Type B pancreatic cell (in vitro differentiated cells): Measurements from ENCODE around the gene EEF1A1. TPM values are rescaled to one million over a fixed set of nuclear protein-coding genes. Genes with fewer than 3 reads are reported as not detected.

ENCODE experiments used
- DNase-seq: peaks from one replicate; pipeline ENCODE4 v3.0.0; 2021; ENCODE audit warnings: mixed read lengths; ENCODE audit not compliant: unreplicated experiment; ENCODE audit errors: extremely low spot score
- H3K27ac Mint-ChIP-seq: 2 replicates; pipeline ENCODE4 v1.8.0; 2021; ENCODE audit warnings: mild to moderate bottlenecking, mixed read lengths
- H3K27me3 Mint-ChIP-seq: 2 replicates; pipeline ENCODE4 v1.8.0; 2021; ENCODE audit warnings: mixed read lengths
- H3K36me3 Mint-ChIP-seq: 2 replicates; pipeline ENCODE4 v1.8.0; 2021; ENCODE audit warnings: mixed read lengths
- H3K4me1 Mint-ChIP-seq: one replicate; pipeline ENCODE4 v1.8.0; 2021; ENCODE audit warnings: mixed read lengths; ENCODE audit not compliant: unreplicated experiment
- H3K4me3 Mint-ChIP-seq: 2 replicates; pipeline ENCODE4 v1.8.0; 2021; ENCODE audit warnings: mild to moderate bottlenecking, mixed read lengths
- H3K9me3 Mint-ChIP-seq: 2 replicates; pipeline ENCODE4 v1.8.0; 2021; ENCODE audit warnings: mixed read lengths
- CTCF ChIP-seq: fragments of 200-600 bp; sonication (generic); conservative IDR thresholded peaks from 2 replicates; pipeline ENCODE4 v1.5.0; 2021; ENCODE audit warnings: antibody characterized with exemption, mild to moderate bottlenecking
- total RNA-seq: library from RNA; stranded (reverse); gene quantifications from 2 replicates; pipeline ENCODE4 v1.2.1, GENCODE V29; 2021; ENCODE audit warnings: low replicate concordance

EEF1A1 gene
- total RNA-seq, 1 donor from 2014 or later = 13,155 TPM

- no peak for DNase-seq
- no peak overlapping the region for H3K27ac Mint-ChIP-seq
- no peak for TF ChIP-seq CTCF
- no peaks in the 10 kb centered on the region for H3K27me3 Mint-ChIP-seq
- no peak overlapping the region for H3K4me3 Mint-ChIP-seq
- H3K36me3 Mint-ChIP-seq = peaks cover 34% of the 10 kb centered on the region
- no peaks in the 10 kb centered on the region for H3K9me3 Mint-ChIP-seq
- H3K4me1 Mint-ChIP-seq = no peaks in the 10 kb centered on the region
Observed at GRCh38 chr6:73484438-73484837, 36.4 kb downstream of the EEF1A1 start.

GRCh38 chr6:73481969-73482368 is 38.9 kb downstream of the EEF1A1 start:
- Mint-ChIP-seq H3K9me3 (no peaks in the 10 kb centered on the region), H3K4me3 (no peak overlapping the region), H3K36me3 (peaks cover 23% of the 10 kb centered on the region), H3K27me3 (no peaks in the 10 kb centered on the region), H3K27ac (no peak overlapping the region), H3K4me1 (no peaks in the 10 kb centered on the region)
- no peak for TF ChIP-seq CTCF
- no peak for DNase-seq

- Mint-ChIP-seq H3K27me3 (no peaks in the 10 kb centered on the region), H3K9me3 (no peaks in the 10 kb centered on the region), H3K4me3 (no peak overlapping the region), H3K27ac (no peak overlapping the region), H3K4me1 (no peaks in the 10 kb centered on the region), H3K36me3 (peaks cover 26% of the 10 kb centered on the region)
- no peak for TF ChIP-seq CTCF
- no peak for DNase-seq
Observed at GRCh38 chr6:73477407-73477806, 43.4 kb downstream of the EEF1A1 start.

- Mint-ChIP-seq H3K4me1 (no peaks in the 10 kb centered on the region), H3K27me3 (no peaks in the 10 kb centered on the region), H3K36me3 (peaks cover 29% of the 10 kb centered on the region), H3K27ac (no peak overlapping the region), H3K9me3 (no peaks in the 10 kb centered on the region), H3K4me3 (no peak overlapping the region)
- no peak for TF ChIP-seq CTCF
- no peak for DNase-seq
Observed at GRCh38 chr6:73476723-73477122, 44.1 kb downstream of the EEF1A1 start.

GRCh38 chr6:73471686-73472290 is 49.0 kb downstream of the EEF1A1 start:
- no peaks in the 10 kb centered on the region for H3K9me3 Mint-ChIP-seq
- no peaks in the 10 kb centered on the region for H3K4me1 Mint-ChIP-seq
- H3K27ac Mint-ChIP-seq = no peak overlapping the region
- no peak for TF ChIP-seq CTCF
- no peak overlapping the region for H3K4me3 Mint-ChIP-seq
- no peak for DNase-seq
- H3K36me3 Mint-ChIP-seq = peaks cover 25% of the 10 kb centered on the region
- no peaks in the 10 kb centered on the region for H3K27me3 Mint-ChIP-seq

Other genes with a start within 250 kb of the EEF1A1 start
- not detected in 2 replicates for gene DPPA5, start 166.8 kb downstream of the EEF1A1 start, total RNA-seq
- gene KHDC3L, start 158.4 kb downstream of the EEF1A1 start, total RNA-seq = not detected in 2 replicates
- not detected in 2 replicates for gene OOEP, start 151.1 kb downstream of the EEF1A1 start, total RNA-seq
- 0.17 TPM in 1 of 2 replicates, not detected in the other for gene DDX43, start 126.2 kb downstream of the EEF1A1 start, total RNA-seq
- gene CGAS, start 68.7 kb downstream of the EEF1A1 start, total RNA-seq = 0.12 TPM in 2 replicates
- gene MTO1, start 59.3 kb downstream of the EEF1A1 start, total RNA-seq = 28.0 and 28.3 TPM in 2 replicates
- 9.7 and 17.8 TPM in 2 replicates for gene SLC17A5, start 133.0 kb upstream of the EEF1A1 start, total RNA-seq
- 1.3 and 1.5 TPM in 2 replicates for gene CD109, start 175.2 kb upstream of the EEF1A1 start, total RNA-seq